PC-9 (cell line): Measurements from ENCODE around the gene RXRA.

ENCODE experiments used
- EZH2 ChIP-seq: fragments of 200-600 bp; sonication (generic); IDR thresholded peaks from 2 replicates; pipeline ENCODE4 v1.8.0; 2017; ENCODE audit warnings: antibody characterized with exemption, low read depth
- TF ChIP-seq, protein P1 (sequence below): fragments of 200-600 bp; sonication (generic); conservative IDR thresholded peaks from 2 replicates; pipeline ENCODE4 v1.6.1; 2017; ENCODE audit warnings: mixed run types, antibody characterized with exemption, mild to moderate bottlenecking, moderate library complexity

DNA sequence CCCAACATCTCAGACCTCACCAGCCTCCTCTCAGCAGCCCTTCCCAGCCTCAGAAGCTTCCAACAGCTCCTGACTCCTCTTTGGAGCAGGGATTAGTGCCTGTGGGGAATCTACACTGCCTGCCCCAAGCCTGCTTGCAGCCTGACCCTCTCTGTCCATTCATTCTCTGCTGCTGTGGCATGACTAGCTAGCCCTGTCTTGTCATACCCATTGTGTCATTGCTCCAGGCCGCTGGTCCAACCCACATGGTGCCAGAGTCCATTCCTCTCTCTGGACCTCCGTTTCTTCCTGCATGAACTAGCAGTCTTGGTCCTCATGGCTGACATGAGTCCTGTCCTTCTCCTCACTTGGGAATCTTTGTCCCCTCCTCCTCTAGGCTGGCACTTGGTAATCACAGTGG lies 12.8 kb upstream of the RXRA start:
- TF ChIP-seq, protein P1, sequence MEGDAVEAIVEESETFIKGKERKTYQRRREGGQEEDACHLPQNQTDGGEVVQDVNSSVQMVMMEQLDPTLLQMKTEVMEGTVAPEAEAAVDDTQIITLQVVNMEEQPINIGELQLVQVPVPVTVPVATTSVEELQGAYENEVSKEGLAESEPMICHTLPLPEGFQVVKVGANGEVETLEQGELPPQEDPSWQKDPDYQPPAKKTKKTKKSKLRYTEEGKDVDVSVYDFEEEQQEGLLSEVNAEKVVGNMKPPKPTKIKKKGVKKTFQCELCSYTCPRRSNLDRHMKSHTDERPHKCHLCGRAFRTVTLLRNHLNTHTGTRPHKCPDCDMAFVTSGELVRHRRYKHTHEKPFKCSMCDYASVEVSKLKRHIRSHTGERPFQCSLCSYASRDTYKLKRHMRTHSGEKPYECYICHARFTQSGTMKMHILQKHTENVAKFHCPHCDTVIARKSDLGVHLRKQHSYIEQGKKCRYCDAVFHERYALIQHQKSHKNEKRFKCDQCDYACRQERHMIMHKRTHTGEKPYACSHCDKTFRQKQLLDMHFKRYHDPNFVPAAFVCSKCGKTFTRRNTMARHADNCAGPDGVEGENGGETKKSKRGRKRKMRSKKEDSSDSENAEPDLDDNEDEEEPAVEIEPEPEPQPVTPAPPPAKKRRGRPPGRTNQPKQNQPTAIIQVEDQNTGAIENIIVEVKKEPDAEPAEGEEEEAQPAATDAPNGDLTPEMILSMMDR: no peak
- no peak for TF ChIP-seq EZH2
